ENCODE results near the gene MAPK8. TPM values are rescaled to one million over a fixed set of nuclear protein-coding genes. Genes with fewer than 3 reads are reported as not detected.

MAPK8 gene
- total RNA-seq, 2 donors from 2014 or later: 39.3 to 74.4 TPM

GRCh38 chr10:48467669-48468068 is 161.2 kb downstream of the MAPK8 start:
- intact Hi-C loops (cut with DNase I): no loop called here
- 86% methylated on average over 4 of the region's 4 CpGs for WGBS
- no peaks in the 10 kb centered on the region for H3K4me1 ChIP-seq (replicated peaks)
- no peak for DNase-seq (ENCODE audit: low spot score)
- H3K9me3 ChIP-seq: no peaks in the 10 kb centered on the region
- no peak overlapping the region for H3K27ac ChIP-seq
- H3K27me3 ChIP-seq (replicated peaks; ENCODE audit: insufficient read depth): no peaks in the 10 kb centered on the region
- no peak for TF ChIP-seq CTCF (IDR thresholded peaks at IDR 0.05)
- no peak for TF ChIP-seq POLR2A (IDR thresholded peaks at IDR 0.05)
- H3K4me3 ChIP-seq: no peak overlapping the region
- no peaks in the 10 kb centered on the region for H3K36me3 ChIP-seq

DNA sequence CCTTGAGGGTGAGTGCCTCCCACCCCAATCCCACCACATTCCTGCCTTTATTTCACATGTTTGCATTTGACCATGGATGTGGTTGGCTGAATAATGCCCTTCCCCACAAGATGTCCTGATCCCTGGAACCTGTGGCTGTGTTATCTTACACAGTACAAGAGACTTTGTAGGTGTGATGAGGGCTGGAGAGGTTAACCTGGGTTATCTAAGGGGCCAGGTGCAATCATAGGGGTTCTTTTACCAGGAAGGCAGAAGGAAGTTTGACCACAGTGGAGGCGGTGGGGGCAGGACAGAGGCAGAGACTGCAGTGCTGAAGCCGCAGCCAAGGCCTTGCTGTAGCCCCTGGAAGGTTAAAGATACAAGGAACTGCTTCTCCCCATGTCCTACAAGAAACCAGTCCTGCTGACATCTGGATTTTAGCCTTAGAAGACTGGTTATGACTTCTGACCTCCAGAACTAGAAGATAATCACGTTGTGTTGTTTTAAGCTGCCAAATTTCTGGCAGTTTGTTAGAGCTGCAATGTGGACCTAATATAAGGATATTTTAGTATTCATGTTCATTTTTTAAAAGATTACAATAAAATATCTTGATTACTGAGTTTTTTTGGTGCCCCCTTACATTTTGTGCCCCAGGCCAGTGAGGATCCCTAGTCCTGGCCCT is 161.8 kb downstream of the MAPK8 start:
- no peak overlapping the region for H3K27ac ChIP-seq
- H3K36me3 ChIP-seq: no peaks in the 10 kb centered on the region
- intact Hi-C loops (cut with DNase I): no loop called here
- H3K4me1 ChIP-seq (replicated peaks): no peaks in the 10 kb centered on the region
- no peak overlapping the region for H3K4me3 ChIP-seq
- no peak for DNase-seq (ENCODE audit: low spot score)
- no peaks in the 10 kb centered on the region for H3K27me3 ChIP-seq (replicated peaks; ENCODE audit: insufficient read depth)
- WGBS: 82% methylated on average over 3 of the region's 3 CpGs
- TF ChIP-seq POLR2AphosphoS5 (IDR thresholded peaks at IDR 0.05): no peak
- H3K9me3 ChIP-seq: no peaks in the 10 kb centered on the region

DNA sequence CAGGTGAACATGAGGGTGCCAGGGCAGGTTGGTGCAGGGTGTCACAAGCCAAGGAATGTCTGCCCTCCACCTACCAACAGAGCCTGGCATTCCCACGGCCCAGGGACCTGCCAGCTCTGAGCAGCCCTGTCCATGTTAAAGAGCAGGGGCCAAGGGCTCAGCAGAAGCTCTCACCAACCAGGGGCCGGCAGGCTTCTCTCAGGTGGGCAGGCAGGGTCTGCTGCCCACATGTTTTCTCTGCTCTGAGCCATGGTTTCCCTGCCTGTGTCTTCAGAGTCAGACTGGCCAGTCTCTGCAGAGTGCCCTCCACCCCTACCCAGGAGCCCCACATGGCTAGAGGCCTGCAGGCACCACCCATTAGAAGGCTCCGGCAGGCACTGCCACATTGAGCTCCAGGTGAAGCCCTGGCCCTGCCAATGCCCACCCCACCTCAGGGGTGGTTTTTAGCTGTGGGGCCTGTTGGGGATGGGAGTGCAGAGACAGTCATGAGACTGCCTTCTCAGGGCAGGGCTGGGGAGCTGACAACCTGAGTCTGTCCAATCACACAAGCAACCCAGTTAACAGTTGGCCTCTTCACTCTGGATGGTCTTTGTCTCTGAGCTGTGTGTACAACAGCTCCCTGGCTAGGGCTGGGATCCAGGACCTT is 162.5 kb downstream of the MAPK8 start:
- 50% methylated on average over 2 of the region's 3 CpGs for WGBS
- intact Hi-C loops (cut with DNase I): no loop called here
- DNase-seq (ENCODE audit: low spot score): no peak
- no peak for TF ChIP-seq CTCF (IDR thresholded peaks at IDR 0.05)
- no peak for TF ChIP-seq POLR2A (IDR thresholded peaks at IDR 0.05)
- TF ChIP-seq POLR2AphosphoS5 (IDR thresholded peaks at IDR 0.05): no peak
- H3K27me3 ChIP-seq (replicated peaks; ENCODE audit: insufficient read depth): no peaks in the 10 kb centered on the region
- H3K4me3 ChIP-seq: no peak overlapping the region
- no peaks in the 10 kb centered on the region for H3K9me3 ChIP-seq
- no peak overlapping the region for H3K27ac ChIP-seq
- no peaks in the 10 kb centered on the region for H3K4me1 ChIP-seq (replicated peaks)
- no peaks in the 10 kb centered on the region for H3K36me3 ChIP-seq

DNA sequence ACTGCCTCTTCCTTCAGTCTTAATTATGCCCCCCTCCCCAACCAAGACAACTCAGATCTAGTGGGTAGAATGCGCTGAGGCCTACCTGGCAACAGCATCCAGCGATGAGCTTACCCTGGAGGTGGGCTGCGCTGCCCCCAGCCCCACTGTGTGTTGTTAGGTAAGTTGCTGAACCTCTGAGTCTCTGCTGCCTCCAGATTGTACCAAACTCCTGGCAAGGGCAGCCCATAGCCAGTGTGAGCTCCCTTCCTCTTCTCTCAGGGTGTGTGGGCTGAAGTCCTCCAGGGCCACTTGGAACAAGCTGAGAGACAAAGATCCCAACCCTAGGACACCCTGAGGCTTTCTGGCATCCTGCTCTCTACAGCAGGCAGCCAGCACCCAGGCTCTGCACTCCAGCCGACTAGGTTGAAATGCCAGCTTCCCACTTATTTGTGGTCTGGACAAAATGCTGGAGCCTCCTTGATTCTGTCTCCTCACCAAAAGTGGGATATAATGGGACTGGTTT is 163.1 kb downstream of the MAPK8 start:
- intact Hi-C loops (cut with DNase I): no loop called here
- DNase-seq (ENCODE audit: low spot score): no peak

More for the DNA sequence above, 163.1 kb downstream of the MAPK8 start:
- no peaks in the 10 kb centered on the region for H3K27me3 ChIP-seq (replicated peaks; ENCODE audit: insufficient read depth)
- no peaks in the 10 kb centered on the region for H3K4me1 ChIP-seq (replicated peaks)
- no peaks in the 10 kb centered on the region for H3K9me3 ChIP-seq
- no peak overlapping the region for H3K4me3 ChIP-seq
- WGBS: 79% methylated on average over 4 of the region's 4 CpGs
- H3K27ac ChIP-seq: no peak overlapping the region
- H3K36me3 ChIP-seq: no peaks in the 10 kb centered on the region
- no peak for TF ChIP-seq CTCF (IDR thresholded peaks at IDR 0.05)
